Tibial artery (tissue), 4 donors: Measurements from ENCODE around the gene MAPKAPK3.

Experiments
- DNase-seq, 2 donors: peaks; one replicate each; pipeline ENCODE4 v3.0.0-alpha.2; 2019
- H3K27ac ChIP-seq, 2 donors: fragments of 200-600 bp; sonication (generic) in 1 of 2; 1 replicate in 1 of 2; 2 replicates in 1 of 2; pipeline ENCODE4 v1.5.1; 2018 to 2019; ENCODE audit warnings: mild to moderate bottlenecking in 1 of 2
- H3K27me3 ChIP-seq, 2 donors: fragments of 200-600 bp; sonication (generic) in 1 of 2; one replicate each; pipeline versions ENCODE4 v1.5.1 to v1.6.0; 2016 to 2019
- H3K36me3 ChIP-seq, 3 donors: fragments of 200-600 bp; sonication (generic) in 2 of 3; one replicate each; pipeline ENCODE4 v1.5.1; 2016 to 2019; ENCODE audit warnings: mild to moderate bottlenecking in 2 of 3
- H3K4me1 ChIP-seq, 4 donors: fragments of 200-600 bp; sonication (generic) in 2 of 4; 1 replicate in 3 of 4; 2 replicates in 1 of 4; pipeline ENCODE4 v1.5.1; 2016 to 2019
- H3K4me3 ChIP-seq, 2 donors: fragments of 200-600 bp; sonication (generic) in 1 of 2; 1 replicate in 1 of 2; 2 replicates in 1 of 2; pipeline ENCODE4 v1.5.1; 2018 to 2019; ENCODE audit warnings: mild to moderate bottlenecking in 2 of 2
- H3K9me3 ChIP-seq, 3 donors: fragments of 200-600 bp; sonication (generic) in 1 of 3; one replicate each; pipeline ENCODE4 v1.5.1; 2016 to 2019
- CTCF ChIP-seq, 2 experiments: fragments of 200-600 bp in 1 of 2; fragments of 450-650 bp in 1 of 2; IDR thresholded peaks; one replicate each; pipeline ENCODE4 v1.5.1; 2017 to 2019; ENCODE audit warnings: antibody characterized with exemption in 2 of 2, mild to moderate bottlenecking in 1 of 2, moderate library complexity in 1 of 2
- intact Hi-C: fragments of 100-400 bp; cut with DNase I; formaldehyde crosslinking; loops from one replicate; pipeline ENCODE4 v1.15.0; 2023; ENCODE audit warnings: low total_unique reads

MAPKAPK3 gene

GRCh38 chr3:50620820-50621219, 3.9 kb downstream of the MAPKAPK3 start:
- DNase-seq, result no peak
- no peaks in the 10 kb centered on the region for H3K27me3 ChIP-seq
- peaks cover 0 to 7% (median 0%) of the 10 kb centered on the region in 3 donors for H3K36me3 ChIP-seq
- no peak overlapping the region for H3K27ac ChIP-seq
- peaks cover 0 to 40% (median 14%) of the 10 kb centered on the region in 4 donors for H3K4me1 ChIP-seq
- H3K9me3 ChIP-seq, result no peaks in the 10 kb centered on the region
- intact Hi-C loops, result no loop called here
- H3K4me3 ChIP-seq, result no peak overlapping the region
- TF ChIP-seq CTCF (IDR thresholded peaks at IDR 0.05), result no peak

- intact Hi-C loops, result no loop called here
- Histone ChIP-seq H3K36me3 (peaks cover 0 to 7% (median 0%) of the 10 kb centered on the region in 3 donors), H3K4me3 (no peak overlapping the region), H3K27me3 (no peaks in the 10 kb centered on the region), H3K4me1 (peaks cover 0 to 43% (median 13%) of the 10 kb centered on the region in 4 donors), H3K27ac (no peak overlapping the region), H3K9me3 (no peaks in the 10 kb centered on the region)
- no peak for DNase-seq
- TF ChIP-seq CTCF (IDR thresholded peaks at IDR 0.05), result no peak
These were observed 5.9 kb downstream of the MAPKAPK3 start for GRCh38 chr3:50622881-50623280.

GRCh38 chr3:50623840-50624474, 7.0 kb downstream of the MAPKAPK3 start:
- DNase-seq, result no peak
- peaks cover 0 to 35% (median 5%) of the 10 kb centered on the region in 4 donors for H3K4me1 ChIP-seq
- no peaks in the 10 kb centered on the region for H3K27me3 ChIP-seq
- no peaks in the 10 kb centered on the region for H3K9me3 ChIP-seq
- no peak overlapping the region for H3K27ac ChIP-seq
- H3K36me3 ChIP-seq, result peaks cover 0 to 7% (median 0%) of the 10 kb centered on the region in 3 donors
- intact Hi-C loops, result no loop called here
- no peak for TF ChIP-seq CTCF (IDR thresholded peaks at IDR 0.05)
- no peak overlapping the region for H3K4me3 ChIP-seq

- no peak overlapping the region for H3K4me3 ChIP-seq
- intact Hi-C loops, result no loop called here
- TF ChIP-seq CTCF (IDR thresholded peaks at IDR 0.05), result no peak
- no peaks in the 10 kb centered on the region for H3K27me3 ChIP-seq
- H3K4me1 ChIP-seq, result peaks cover 0 to 28% (median 4%) of the 10 kb centered on the region in 4 donors
- no peak overlapping the region for H3K27ac ChIP-seq
- no peak for DNase-seq
- H3K9me3 ChIP-seq, result no peaks in the 10 kb centered on the region
- H3K36me3 ChIP-seq, result peaks cover 0 to 7% (median 0%) of the 10 kb centered on the region in 3 donors
These were observed 7.7 kb downstream of the MAPKAPK3 start for GRCh38 chr3:50624634-50625033.

- no peak for TF ChIP-seq CTCF (IDR thresholded peaks at IDR 0.05)
- Histone ChIP-seq H3K36me3 (peaks cover 0 to 7% (median 0%) of the 10 kb centered on the region in 3 donors), H3K27ac (no peak overlapping the region), H3K9me3 (no peaks in the 10 kb centered on the region), H3K4me1 (peaks cover 0 to 24% (median 4%) of the 10 kb centered on the region in 4 donors), H3K4me3 (no peak overlapping the region), H3K27me3 (no peaks in the 10 kb centered on the region)
- intact Hi-C loops, result no loop called here
- no peak for DNase-seq
These were observed 8.6 kb downstream of the MAPKAPK3 start for GRCh38 chr3:50625231-50626182.
